T1000 (cell line): ENCODE data around the gene MAPK8IP1.
"Not testable (repeated sequence)": the region's sequence is repeated elsewhere in the genome, so short reads cannot be mapped to it uniquely, and the experiment has no call there.

Experiments
- DNase-seq: peaks from one replicate; lab custom pipeline; 2025; ENCODE audit warnings: mixed read lengths; lab: John Stamatoyannopoulos, UW

MAPK8IP1 gene

DNA sequence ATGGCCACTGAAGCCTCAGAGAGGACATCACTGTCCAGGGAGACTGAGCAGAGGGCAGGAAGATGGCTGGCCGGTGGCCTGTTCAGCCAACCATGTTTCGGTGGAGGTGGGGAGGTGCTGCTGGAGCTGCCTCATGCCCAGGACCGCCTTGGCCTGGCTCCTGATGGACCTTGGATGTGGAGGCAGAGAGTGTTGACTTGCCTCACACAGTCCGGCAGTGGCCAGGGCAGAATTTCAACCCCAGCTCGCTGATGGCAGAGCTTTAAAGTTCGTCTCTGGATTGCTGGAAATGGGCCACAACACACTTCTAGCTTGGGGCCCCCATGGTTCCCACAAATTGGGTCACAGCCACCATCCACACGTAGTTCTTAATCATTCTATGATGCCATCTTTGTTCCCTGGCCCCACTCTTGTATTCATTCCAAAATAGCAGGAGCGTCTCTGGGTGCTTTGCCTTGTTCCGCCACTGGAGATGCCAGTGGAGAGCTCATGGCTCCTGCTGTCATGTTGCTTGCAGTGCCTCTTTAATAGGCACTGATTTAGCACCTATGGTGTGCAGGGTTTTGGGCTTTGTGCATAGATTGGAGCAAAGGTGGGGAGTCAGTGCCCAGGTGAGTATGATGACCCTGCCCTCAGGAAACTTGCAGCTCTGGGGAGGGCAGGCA, 5.6 kb downstream of the MAPK8IP1 start:
- DNase-seq: no peak

DNA sequence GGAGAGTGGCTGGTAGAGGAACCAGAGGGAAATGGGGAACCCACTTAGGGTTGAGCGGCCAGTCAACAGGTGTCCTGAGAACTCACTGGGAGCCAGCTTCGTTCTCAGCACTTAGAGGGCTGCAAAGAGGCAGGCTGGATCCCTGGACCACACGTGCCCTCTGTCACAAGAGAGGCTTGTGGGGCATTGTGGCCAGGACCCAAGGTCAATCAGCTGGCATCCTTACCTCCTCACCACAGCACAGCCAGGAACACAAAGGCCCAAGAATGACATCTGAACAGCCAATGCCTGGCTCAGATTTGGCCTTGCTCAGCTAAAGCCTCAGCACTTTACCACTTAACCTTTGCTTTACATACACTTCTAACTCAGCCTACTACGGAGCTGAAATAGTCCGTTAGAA, 7.4 kb downstream of the MAPK8IP1 start:
- no peak for DNase-seq

DNA sequence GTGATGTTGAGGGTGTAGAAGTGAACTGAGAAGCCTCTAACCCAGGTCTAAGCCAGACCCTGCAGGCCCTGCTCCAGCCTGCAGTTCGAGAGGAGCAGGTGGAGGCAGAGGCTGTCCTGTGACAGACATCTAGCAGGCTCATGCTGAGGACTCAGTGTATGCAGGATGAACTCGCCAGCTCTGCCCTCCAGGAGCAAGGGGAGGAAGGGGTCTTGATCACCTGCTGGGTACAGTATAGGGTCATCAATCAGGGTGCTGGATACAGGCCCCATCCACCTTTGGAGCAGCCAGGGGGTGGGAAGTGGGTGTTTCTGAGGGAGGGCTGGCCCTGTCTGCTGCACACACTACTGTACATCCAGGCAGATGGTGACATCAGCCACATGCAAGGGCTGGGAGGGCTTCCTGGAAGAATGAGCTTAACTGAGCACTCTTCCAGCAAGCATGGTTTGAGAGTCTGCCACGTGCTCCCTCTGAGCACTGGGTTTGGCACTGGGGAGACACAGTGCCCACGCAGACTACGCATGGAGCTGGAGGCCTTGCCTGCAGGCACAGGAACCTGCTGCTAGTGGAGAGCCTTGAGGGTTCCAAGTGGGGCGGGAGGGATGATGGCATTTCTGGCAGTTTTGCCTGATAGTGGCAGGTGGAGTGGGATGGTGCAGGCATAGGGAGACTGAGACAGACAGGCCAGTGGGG, 9.2 kb downstream of the MAPK8IP1 start:
- no peak for DNase-seq

- DNase-seq: no peak
These were observed 10.3 kb downstream of the MAPK8IP1 start for GRCh38 chr11:45895553-45896259.

DNA sequence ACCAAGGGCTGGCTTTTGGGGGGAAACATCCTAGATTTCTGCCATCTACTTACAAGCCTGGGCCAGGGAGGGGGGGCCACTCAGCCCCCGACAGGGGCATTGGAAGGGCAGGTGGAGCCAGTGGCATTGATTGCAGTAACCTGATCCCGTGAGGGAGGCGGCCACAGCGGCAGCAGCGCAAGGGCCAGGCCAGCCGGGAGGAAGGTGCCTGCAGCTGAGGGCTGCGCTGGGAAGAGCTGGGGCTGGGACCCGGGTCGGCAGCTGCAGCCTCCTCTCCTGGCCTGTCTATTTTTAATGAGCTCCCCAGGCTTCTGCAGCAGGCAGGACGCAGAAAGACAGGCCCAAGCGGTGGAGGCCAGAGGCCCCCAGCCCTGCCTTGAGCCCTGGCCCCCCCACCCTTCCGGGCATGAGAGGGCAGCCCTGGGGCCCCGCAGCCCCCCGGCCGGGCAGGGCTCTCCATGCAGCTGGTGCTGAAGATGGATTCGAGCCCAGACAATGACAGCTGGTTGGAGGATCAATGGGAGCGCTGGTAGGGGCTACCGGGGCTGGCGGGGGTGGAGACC, 11.1 kb downstream of the MAPK8IP1 start:
- DNase-seq: no peak

DNA sequence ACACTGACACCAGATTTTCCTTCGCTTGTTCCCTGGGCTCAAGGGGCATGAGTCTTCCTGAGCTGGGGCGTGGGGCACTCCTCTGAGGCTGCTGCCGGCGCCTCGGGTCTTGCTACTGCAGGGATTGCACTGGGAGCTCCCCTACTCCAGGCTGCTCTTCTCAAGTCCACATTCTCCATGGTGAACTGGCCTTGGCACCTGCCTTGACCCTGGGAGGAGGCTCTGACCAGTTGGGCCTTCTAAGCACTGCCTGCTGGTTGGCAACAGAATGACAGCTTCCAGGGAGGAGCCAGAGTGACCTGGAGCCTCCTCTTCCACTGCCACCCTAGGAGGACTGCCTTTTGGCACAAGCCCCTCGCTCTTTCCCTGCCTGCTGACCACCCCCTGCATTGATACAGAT, 12.1 kb downstream of the MAPK8IP1 start:
- DNase-seq: no peak

GRCh38 chr11:45899086-45899447, 13.6 kb downstream of the MAPK8IP1 start:
- DNase-seq: no peak

DNA sequence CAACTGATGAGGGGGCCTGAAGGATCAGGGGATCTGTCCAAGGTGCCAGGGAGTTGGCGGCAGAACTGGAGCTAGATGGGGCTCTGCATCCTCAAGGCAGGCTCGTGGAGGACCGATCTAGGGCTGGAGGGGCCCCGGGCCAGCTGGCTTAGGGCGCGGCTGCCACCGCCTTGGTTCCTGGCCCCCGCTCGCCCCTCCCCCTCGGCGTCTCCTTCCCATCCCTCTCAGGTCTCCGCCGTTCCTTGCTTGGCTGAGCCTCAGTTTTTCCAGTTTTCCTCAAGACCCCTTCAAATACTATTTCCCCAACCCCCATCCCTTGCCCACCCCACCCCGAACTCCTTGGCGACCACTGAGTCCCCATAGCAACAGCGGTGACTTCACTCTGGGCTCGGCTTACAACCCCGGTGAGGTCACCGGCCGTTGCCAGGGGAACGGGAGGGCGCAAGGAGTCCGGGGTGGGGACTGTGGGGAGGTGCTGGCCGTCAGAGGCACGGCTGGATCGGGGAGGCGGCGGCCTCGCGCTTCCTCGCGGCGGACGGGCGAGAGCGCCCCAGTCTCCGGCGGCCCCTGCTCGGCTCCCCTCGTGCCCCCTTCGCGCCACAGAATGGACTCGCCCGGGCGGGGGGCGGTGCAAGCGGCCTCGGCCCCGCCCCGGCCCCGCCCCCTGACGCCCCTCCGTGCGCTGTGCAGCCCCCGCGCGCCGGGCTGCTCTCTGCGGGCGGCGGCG, 14.2 kb downstream of the MAPK8IP1 start:
- DNase-seq: peak; percentile 83

- not testable (repeated sequence) for DNase-seq
These were observed 14.8 kb downstream of the MAPK8IP1 start for GRCh38 chr11:45900175-45900800.

DNA sequence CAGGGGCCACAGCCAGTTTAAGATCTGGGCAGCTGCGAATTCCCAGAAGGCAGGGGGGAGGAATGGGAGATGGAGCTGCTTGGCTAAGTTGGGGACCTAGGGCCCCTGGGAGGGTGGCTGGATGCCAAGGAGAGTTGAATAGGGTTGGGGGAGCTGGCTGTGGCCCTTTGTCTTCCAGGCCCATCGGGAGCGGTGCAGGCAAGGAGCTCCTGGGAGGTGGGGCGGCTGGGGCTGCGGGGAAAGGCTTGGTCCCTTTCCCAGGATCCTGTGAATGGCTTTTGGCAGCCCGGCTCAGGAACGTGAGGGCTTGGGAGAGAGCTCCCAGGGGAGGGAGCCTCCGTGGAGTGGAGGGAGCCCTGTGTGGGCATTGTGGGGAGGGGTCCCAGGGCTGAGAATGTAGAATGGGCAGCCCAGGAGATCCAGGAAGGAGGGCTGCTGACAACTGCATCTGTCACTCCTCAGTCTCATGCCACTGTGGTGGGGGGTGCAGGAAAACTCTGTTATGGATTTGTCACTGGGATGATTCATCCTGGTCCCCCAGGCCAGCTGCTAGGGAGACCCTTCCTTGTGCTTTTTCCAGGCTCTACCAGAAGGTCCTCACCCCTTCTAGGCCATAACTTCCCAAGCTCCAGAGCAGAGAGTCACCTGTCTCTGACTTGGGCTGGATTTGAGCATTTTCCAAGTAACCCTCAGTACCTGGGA, 15.6 kb downstream of the MAPK8IP1 start:
- no peak for DNase-seq

DNA sequence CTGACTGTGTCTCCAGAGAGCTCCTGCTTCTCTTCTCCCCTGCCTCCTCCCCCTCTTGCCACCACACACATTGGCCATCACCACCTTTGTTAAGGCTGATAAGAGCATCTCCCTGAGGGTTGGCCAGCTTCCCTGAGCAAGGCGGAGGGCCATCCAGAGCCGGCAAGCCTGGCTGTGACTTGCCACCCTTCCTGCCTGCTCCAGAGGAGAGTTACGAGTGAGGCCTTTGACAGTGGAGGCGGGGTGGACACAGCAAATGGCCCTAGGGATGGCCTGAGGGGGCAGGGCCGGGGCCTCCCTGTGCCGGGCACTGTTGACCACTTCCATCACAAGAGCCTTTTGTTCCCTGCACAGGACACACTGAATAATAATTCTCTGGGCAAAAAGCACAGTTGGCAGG, 16.2 kb downstream of the MAPK8IP1 start:
- DNase-seq: no peak

- no peak for DNase-seq
These were observed 17.3 kb downstream of the MAPK8IP1 start for GRCh38 chr11:45902452-45903380.

GRCh38 chr11:45904309-45904915, 19.0 kb downstream of the MAPK8IP1 start:
- no peak for DNase-seq

DNA sequence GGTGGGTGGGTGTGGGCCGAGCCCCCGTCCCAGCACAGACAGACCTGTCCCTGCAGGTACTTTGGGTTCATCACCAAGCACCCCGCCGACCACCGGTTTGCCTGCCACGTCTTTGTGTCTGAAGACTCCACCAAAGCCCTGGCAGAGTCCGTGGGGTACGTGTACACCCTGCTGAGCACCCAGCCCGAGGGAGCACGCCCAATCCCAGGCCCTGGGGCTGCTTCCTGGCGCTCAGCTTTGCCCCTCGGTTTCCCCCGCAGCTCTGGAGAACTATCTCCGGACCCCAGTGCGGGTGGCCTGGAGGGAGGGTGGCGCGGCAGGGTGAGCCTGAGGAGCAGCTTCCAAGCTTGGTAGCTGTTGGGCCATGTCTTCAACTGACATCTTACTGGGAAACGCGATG, 19.6 kb downstream of the MAPK8IP1 start:
- DNase-seq: no peak

GRCh38 chr11:45905576-45905975, 20.1 kb downstream of the MAPK8IP1 start:
- not testable (repeated sequence) for DNase-seq

DNA sequence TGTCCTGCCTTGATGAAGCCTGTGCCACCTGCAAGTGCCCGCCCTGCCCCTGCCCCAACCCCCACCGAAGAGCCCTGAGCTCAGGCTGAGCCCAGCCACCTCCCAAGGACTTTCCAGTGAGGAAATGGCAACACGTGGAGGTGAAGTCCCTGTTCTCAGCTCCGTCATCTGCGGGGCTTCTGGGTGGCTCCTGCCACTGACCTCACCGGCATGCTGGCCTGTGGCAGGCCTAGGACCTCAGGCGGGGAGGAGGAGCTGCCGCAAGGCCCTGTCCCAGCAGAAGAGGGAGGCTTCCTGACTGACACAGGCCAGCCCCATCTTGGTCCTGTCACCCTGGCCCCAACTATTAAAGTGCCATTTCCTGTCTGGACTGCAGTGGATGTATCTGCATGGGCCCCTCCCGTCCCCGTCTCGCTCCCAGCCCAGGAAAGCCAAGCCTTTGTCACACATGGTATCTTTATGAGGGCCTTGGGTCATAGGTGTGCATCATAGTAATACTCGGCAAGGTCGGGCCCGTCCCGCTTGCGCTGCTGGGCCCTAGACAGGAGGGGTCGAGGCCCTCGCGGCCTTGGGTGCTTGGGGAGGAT, 20.7 kb downstream of the MAPK8IP1 start:
- DNase-seq: no peak

- DNase-seq: no peak
These were observed 21.6 kb downstream of the MAPK8IP1 start, which contains the start of gene FREY1 for GRCh38 chr11:45906965-45907611. FREY1 (minus strand) TSS chr11:45907271; CDS start chr11:45907245, 26 bp downstream.

GRCh38 chr11:45907911-45908370, 22.5 kb downstream of the MAPK8IP1 start:
- no peak for DNase-seq
